HAP-1 (cell line): Measurements from ENCODE around the gene ARHGEF7.

ENCODE experiments used
- DNase-seq, 2 experiments: peaks; one replicate each; pipeline ENCODE4 v3.0.0-alpha.2; 2016 to 2020; ENCODE audit warnings: low spot score in 2 of 2
- H3K27me3 ChIP-seq: fragments of 250-450 bp; sonication (Bioruptor Pico); 2 replicates; pipeline ENCODE4 v1.5.1; 2020; ENCODE audit warnings: low read depth, mild to moderate bottlenecking, moderate library complexity
- H3K36me3 ChIP-seq: fragments of 250-450 bp; sonication (Bioruptor Pico); replicated peaks from 2 replicates; pipeline ENCODE4 v1.5.1; 2020; ENCODE audit warnings: mild to moderate bottlenecking
- H3K4me1 ChIP-seq: fragments of 250-450 bp; sonication (Bioruptor Pico); 2 replicates; pipeline ENCODE4 v1.5.1; 2020; ENCODE audit warnings: mild to moderate bottlenecking
- H3K4me3 ChIP-seq: fragments of 250-450 bp; sonication (Bioruptor Pico); 2 replicates; pipeline ENCODE4 v1.5.1; 2020; ENCODE audit warnings: mild to moderate bottlenecking, moderate library complexity
- H3K9me3 ChIP-seq: fragments of 250-450 bp; sonication (Bioruptor Pico); 2 replicates; pipeline ENCODE4 v1.5.1; 2020; ENCODE audit warnings: mild to moderate bottlenecking, moderate library complexity
- in situ Hi-C: fragments of 300-500 bp; cut with MboI; formaldehyde crosslinking; loops from 3 replicates; pipeline ENCODE4 v1.14.3; 2020; ENCODE audit warnings: low sequenced_read_pairs, inconsistent platforms, mixed read lengths

ARHGEF7 gene

DNA sequence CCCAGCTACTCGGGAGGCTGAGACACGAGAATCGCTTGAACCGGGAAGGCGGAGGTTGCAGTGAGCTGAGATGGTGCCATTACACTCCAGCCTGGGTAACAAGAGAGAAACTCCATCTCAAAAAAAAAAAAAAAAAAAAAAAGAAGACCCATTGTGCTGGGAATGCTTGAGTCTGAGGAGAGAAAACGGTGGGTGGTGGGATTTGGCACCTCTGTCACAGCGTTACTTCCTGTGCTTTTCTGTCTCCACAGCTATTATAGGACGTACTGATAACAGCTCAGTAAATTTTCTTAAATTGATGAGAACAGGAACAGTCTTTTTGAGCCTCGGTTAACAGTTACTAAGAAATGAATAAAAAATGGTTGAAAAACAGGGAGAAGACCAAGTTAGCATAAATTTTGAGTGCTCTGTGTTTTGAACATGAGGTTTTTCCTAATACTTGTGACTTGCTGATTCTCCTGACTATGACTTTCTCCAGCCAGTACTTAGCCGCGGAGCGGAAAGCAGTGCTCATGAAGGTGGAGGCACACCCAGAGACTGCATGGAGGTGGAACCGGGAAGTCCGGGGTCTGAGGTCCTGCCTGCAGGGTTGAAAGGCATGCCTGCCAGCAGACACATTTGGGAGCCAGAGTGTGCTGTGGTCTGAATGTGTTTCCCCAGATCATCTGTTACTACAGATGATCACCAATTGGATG, 150.0 kb downstream of the ARHGEF7 start:
- H3K4me1 ChIP-seq, result no peaks in the 10 kb centered on the region
- in situ Hi-C loops, result no loop called here
- H3K9me3 ChIP-seq, result no peaks in the 10 kb centered on the region
- peaks cover 14% of the 10 kb centered on the region for H3K36me3 ChIP-seq
- no peak overlapping the region for H3K4me3 ChIP-seq
- DNase-seq, result no peak
- H3K27me3 ChIP-seq, result no peaks in the 10 kb centered on the region

DNA sequence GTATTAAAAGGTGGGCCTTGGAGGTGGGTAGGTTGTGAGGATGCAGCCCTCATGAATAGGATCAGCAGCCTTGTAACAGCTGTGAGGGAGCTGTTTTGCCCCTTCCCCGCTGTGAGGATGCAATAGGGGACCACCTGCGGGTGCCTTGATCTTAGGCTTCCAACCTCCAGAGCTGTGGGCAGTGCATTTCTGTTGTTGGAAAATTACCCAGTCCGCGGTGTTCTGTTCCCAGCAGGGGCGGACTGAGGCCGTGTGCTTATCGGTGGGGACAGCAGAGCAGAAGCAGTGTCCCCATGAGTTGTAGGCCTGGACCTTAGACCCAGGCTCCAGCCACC, 150.6 kb downstream of the ARHGEF7 start:
- in situ Hi-C loops, result no loop called here
- Histone ChIP-seq H3K4me1 (no peaks in the 10 kb centered on the region), H3K27me3 (no peaks in the 10 kb centered on the region), H3K4me3 (no peak overlapping the region), H3K9me3 (no peaks in the 10 kb centered on the region), H3K36me3 (peaks cover 14% of the 10 kb centered on the region)
- no peak for DNase-seq

DNA sequence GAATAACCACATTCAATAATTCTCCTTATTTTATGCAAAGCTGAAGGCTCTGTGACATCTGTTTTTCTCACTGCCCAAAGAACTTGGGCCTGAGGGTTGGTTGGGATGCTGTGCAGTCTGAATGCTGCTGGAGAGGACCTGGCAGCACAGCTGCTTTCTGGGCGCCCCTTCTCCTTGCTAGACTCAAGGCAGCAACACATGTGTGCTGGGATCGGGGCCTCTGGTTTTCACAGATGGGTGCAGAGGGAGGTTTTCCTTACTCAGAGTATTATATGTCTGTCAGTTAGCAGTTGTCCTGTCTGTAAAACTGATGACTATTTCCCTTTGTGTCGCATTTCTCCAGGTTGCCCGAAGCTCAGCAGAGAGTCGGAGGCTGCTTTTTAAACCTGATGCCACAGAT, 152.1 kb downstream of the ARHGEF7 start:
- Histone ChIP-seq H3K9me3 (no peaks in the 10 kb centered on the region), H3K27me3 (no peaks in the 10 kb centered on the region), H3K4me1 (no peaks in the 10 kb centered on the region), H3K36me3 (peaks cover 14% of the 10 kb centered on the region), H3K4me3 (no peak overlapping the region)
- in situ Hi-C loops, result no loop called here
- DNase-seq, result no peak

DNA sequence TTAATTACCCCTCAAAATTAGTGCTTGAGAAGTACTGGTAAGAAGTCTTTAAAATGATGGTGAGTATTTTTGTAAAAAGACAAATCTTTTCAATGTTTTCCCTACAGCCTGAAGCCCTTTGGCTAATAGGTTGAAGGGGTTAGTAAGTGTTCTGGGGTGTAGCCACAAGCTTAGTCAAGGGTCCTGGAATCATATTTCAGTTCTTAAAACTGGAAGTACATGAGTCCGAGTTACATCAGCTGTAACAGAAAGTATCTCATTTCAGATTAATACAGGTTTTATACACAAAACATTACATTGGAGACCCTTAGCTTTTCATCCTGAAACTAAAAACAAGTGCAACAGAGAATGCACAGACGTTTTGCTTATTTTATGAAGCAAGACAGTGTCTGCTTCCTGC, 152.7 kb downstream of the ARHGEF7 start:
- no peaks in the 10 kb centered on the region for H3K27me3 ChIP-seq
- no peaks in the 10 kb centered on the region for H3K4me1 ChIP-seq
- H3K9me3 ChIP-seq, result no peaks in the 10 kb centered on the region
- H3K36me3 ChIP-seq, result peaks cover 11% of the 10 kb centered on the region
- H3K4me3 ChIP-seq, result no peak overlapping the region
- no peak for DNase-seq
- in situ Hi-C loops, result no loop called here

DNA sequence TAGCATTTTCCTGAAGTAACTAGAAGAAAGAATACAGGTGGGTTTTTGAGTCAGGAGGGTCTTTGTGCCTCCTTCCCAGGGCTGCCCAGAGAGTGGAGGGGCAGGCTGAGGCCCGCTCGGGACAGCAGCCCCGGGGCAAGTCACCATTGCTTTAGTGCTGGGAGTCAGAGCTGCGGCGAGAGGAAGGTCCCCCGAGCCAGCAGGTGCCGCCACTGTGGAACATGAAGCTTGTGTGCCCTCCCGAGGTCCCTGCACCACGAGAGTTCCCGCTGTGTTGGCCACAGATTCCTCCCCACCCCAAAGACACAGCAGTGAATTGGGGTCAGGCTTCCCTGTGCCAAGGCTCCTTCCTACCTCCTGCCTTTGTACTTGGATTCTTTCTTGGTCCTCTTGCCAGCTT, 154.4 kb downstream of the ARHGEF7 start:
- in situ Hi-C loops, result no loop called here
- no peak overlapping the region for H3K4me3 ChIP-seq

DNA sequence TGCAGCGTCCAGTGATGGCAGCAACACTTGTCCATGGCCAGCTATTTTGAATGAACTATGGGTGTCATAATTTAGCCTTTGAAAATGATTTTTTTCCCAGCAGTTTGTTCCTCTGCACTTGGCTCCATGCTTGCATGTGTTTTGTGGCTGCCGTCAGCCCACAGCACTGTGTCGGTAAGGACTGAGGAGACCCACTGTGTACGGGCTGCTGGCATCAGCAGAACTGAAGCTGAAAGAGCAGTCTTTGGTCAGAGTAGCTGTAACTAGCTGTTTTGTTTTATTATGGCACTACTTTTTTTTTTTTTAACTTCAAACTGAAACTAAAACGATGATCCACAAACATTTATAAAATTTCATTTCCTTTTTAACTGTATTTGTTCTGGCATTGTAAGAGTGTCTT, 155.0 kb downstream of the ARHGEF7 start:
- no peak for DNase-seq
- Histone ChIP-seq H3K36me3 (peaks cover 14% of the 10 kb centered on the region), H3K27me3 (no peaks in the 10 kb centered on the region), H3K4me1 (peaks cover 13% of the 10 kb centered on the region), H3K9me3 (no peaks in the 10 kb centered on the region), H3K4me3 (no peak overlapping the region)
- in situ Hi-C loops, result no loop called here

More for the DNA sequence above, 154.4 kb downstream of the ARHGEF7 start:
- DNase-seq, result no peak
- Histone ChIP-seq H3K27me3 (no peaks in the 10 kb centered on the region), H3K9me3 (no peaks in the 10 kb centered on the region), H3K4me1 (peaks cover 7% of the 10 kb centered on the region), H3K36me3 (peaks cover 14% of the 10 kb centered on the region)

DNA sequence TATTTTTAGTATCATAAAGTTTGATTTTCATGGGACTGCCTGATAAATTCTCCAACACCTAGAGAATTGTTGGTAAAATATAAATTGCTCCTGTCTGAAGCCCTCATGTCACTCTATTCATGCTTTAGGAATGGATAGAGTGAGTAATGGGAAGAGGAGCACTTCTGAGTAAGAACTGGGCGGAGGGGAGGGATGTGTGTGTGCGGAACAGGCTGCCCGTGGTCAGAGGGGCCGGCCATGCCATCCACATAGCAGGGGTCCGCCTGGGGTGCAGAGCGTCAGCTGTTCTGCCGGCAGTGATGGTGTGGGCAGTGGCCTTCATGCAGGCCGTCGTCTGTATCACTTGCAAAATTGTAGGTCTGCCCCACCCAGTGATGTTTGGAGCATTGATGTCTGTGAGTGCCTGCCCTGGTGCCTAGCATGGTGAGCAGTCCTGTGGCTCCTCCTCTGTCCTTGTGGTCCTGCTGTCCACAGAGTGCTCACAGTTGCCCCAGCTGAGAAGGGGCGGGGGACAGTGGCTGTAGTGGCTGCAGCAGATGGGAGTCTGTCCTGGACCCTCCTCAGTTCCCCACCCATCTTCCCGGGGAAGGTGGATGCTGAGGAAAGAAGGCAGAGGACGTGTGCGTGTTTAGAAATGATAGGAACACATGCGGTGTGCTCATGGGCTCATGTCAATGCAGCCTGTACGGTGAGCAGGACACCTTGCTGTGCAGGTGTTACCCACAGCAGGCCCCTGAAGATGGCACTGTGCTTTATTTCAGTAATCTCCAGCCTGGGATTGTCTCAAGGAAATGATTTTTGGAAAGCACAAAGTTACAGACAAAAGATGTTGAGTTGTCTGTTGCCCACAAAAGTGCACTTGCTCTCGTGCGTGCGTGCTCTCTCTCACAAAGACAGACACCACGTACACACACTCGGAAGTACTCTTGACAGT, 155.9 kb downstream of the ARHGEF7 start:
- Histone ChIP-seq H3K4me3 (no peak overlapping the region), H3K4me1 (peaks cover 13% of the 10 kb centered on the region), H3K36me3 (peaks cover 19% of the 10 kb centered on the region), H3K9me3 (no peaks in the 10 kb centered on the region), H3K27me3 (no peaks in the 10 kb centered on the region)
- no peak for DNase-seq
- in situ Hi-C loops, result no loop called here

DNA sequence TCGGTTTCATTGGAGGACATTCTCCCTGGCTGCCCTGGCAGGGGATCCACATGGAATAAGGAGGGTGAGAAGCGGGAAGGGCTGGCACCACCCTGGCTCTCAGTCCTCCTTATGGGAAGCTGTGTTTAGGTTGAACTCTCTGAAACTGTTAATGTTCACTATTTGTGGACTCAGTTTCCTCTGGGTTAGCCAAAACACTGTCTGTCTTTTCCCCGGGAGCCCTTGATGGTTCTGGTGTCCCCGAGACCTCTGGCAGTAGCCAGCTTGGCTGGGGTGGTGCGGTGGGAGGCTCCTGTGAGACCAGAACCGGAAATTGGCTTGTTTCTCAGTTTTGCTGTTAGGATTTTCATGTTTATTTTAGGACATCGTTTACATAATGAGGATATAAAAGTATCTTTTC, 157.0 kb downstream of the ARHGEF7 start:
- peaks cover 30% of the 10 kb centered on the region for H3K36me3 ChIP-seq
- no peak overlapping the region for H3K4me3 ChIP-seq
- H3K4me1 ChIP-seq, result peaks cover 13% of the 10 kb centered on the region
- H3K27me3 ChIP-seq, result no peaks in the 10 kb centered on the region
- no peak for DNase-seq
- in situ Hi-C loops, result no loop called here
- no peaks in the 10 kb centered on the region for H3K9me3 ChIP-seq

DNA sequence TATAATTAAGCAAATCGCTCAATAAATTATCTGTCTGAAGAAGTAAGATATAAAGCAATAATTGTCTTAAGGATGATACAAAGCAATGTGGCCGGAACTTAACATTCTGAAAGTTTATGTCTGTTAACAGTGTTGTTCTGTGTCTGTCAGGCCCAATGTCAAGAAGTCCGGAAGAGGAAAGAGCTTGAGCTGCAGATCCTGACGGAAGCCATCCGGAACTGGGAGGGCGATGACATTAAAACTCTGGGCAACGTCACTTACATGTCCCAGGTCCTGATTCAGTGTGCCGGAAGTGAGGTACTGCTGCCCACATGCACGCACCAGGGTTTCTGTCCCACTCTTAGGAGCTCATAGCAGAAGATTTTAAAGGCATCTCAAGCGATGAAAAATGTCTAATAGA, 160.3 kb downstream of the ARHGEF7 start:
- H3K36me3 ChIP-seq, result peaks cover 27% of the 10 kb centered on the region

DNA sequence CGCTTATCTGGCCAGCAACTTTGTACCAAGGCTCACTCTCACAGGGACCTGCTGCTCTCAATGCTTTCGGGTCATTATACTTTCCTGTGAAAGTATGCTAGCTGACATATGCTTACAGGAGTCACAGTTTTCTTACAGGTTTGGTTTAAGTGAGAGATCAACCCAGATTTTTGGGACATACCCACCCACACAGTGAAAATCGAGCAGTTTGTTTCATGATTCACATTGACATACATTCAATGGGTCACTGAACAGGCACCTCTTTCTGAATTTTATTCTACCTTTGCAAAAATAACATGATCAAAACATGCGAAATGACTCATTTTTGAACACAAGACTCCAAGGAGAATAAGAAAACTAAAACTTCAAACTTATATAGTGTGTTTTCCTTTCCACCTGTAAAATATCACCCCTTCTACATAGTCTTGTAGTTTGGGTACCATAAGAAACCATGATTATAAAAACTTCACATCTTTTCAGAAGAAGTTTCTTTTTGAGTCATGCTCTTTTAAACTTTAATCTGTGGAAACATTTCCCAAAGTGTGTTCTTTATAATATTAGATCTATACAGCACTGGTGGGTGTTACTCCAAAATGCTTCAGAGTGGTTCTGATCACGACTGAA, 161.0 kb downstream of the ARHGEF7 start:
- in situ Hi-C loops, result no loop called here
- Histone ChIP-seq H3K9me3 (no peaks in the 10 kb centered on the region), H3K36me3 (peaks cover 30% of the 10 kb centered on the region), H3K4me3 (no peak overlapping the region), H3K4me1 (peaks cover 13% of the 10 kb centered on the region), H3K27me3 (no peaks in the 10 kb centered on the region)
- no peak for DNase-seq

More for the DNA sequence above, 160.3 kb downstream of the ARHGEF7 start:
- Histone ChIP-seq H3K27me3 (no peaks in the 10 kb centered on the region), H3K9me3 (no peaks in the 10 kb centered on the region), H3K4me3 (no peak overlapping the region), H3K4me1 (peaks cover 13% of the 10 kb centered on the region)
- in situ Hi-C loops, result no loop called here
- no peak for DNase-seq

DNA sequence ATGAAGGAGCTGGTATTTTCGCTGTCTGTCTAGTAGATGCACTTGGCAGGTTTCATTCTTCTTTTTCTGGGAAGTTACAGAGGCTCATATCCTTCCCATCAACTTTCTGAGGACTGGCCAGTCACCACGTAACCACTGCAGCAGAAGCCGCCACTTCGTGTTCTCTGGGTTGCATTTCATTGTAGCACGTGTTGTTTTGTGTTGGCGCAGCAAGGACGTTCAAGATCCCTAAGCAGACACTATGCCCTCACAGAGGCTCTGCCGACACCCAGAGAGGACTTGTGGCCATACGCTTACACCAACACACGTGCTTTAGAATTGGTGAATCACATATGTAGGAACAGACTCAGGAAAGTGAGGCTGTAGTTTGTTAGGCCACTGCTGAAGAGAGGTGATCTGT, 163.1 kb downstream of the ARHGEF7 start:
- Histone ChIP-seq H3K36me3 (peaks cover 43% of the 10 kb centered on the region), H3K9me3 (no peaks in the 10 kb centered on the region), H3K4me1 (peaks cover 13% of the 10 kb centered on the region), H3K4me3 (no peak overlapping the region), H3K27me3 (no peaks in the 10 kb centered on the region)
- in situ Hi-C loops, result no loop called here
- no peak for DNase-seq

DNA sequence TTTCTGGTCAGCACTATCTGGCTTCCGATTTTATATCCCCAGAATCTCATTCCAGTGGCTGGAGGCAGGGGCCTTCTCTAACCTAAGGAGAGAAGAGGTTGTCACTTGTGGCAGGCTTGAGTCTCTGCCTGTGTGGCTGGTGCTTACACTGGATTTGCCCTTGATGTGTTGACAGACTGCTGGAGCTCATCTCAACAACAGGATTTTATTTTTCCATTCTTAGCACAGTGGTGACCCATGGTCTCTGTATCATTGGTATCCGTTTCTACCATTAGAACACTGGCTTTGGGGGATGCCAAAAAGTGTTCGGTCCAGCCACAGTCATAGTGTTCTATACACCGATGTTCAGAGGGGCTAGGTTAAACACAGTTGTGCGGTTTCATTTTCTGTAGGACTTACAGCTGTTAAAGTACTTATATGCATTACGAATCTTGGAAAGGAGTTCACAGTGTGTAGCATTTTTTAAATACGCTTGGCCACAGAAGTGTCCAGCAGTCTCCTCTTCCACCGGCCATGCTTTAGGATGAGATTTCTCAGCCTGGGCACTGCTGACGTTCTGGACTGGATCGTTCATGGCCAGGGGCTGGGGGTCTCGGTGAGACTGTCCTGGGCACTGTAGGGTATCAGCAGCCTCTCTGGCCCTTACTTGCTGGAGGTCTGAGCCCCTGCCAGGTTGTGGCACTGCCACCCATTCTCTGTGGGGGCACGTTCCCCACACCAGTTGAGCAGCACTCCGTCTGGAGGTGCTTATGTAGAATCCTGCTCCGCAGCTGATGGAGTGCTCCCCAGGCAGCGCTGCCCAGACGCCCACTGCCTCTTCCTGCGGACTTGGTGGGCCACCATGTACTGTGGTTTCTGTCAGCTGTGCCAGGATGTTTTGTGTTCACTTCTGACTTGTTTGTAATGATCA, 163.9 kb downstream of the ARHGEF7 start:
- Histone ChIP-seq H3K9me3 (no peaks in the 10 kb centered on the region), H3K4me3 (no peak overlapping the region), H3K4me1 (peaks cover 11% of the 10 kb centered on the region), H3K36me3 (peaks cover 44% of the 10 kb centered on the region), H3K27me3 (no peaks in the 10 kb centered on the region)
- in situ Hi-C loops, result no loop called here
- DNase-seq, result no peak

DNA sequence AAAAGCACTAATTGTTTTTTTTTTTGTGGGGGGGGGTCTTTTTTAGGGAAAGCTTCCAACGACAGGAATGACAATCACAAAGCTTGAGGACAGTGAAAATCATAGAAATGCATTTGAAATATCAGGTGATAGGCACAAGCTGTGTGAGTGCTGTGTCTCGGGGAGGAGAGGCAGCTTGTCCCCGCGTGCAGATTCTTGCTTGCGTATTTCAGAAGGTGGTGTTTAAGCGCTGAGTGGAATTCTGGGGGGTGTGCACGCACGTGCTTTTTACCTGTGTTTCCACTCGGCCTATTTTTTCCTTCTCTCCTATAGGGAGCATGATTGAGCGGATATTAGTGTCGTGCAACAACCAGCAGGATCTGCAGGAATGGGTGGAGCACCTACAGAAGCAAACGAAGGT, 165.1 kb downstream of the ARHGEF7 start:
- in situ Hi-C loops, result no loop called here
- Histone ChIP-seq H3K4me3 (no peak overlapping the region), H3K36me3 (peaks cover 47% of the 10 kb centered on the region), H3K9me3 (no peaks in the 10 kb centered on the region), H3K4me1 (no peaks in the 10 kb centered on the region), H3K27me3 (no peaks in the 10 kb centered on the region)
- DNase-seq, result no peak
